GM18873 (cell line): ENCODE data around the gene NCBP2L.

Source experiments
- ATAC-seq: cut with Tn5 transposase; IDR thresholded peaks from one replicate; pipeline ENCODE4 v1.9.1; 2021; ENCODE audit warnings: mild to moderate bottlenecking, moderate library complexity, moderate number of reproducible peaks; ENCODE audit not compliant: unreplicated experiment, low FRiP score

The NCBP2L gene

DNA sequence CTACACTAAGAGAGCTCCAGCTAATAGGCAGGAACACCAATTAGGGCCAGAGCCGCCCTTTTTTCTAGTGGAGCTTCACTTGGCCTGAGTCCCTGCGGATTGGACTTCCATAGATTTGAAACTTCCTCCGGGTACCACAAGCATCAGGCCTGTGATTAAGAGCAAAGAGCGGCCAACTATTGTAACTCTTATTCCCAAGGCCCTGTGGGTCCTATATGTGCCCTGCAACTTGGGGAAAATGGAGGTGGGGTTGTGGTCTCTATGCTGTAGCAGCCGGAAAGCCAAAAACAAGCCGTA lies at the start of gene NCBP2L:
Gene NCBP2L (plus strand): TSS at position 198 of the 297 bp plus-strand sequence. CDS start 16,488 bp downstream, outside the sequence.
- no peak for ATAC-seq

DNA sequence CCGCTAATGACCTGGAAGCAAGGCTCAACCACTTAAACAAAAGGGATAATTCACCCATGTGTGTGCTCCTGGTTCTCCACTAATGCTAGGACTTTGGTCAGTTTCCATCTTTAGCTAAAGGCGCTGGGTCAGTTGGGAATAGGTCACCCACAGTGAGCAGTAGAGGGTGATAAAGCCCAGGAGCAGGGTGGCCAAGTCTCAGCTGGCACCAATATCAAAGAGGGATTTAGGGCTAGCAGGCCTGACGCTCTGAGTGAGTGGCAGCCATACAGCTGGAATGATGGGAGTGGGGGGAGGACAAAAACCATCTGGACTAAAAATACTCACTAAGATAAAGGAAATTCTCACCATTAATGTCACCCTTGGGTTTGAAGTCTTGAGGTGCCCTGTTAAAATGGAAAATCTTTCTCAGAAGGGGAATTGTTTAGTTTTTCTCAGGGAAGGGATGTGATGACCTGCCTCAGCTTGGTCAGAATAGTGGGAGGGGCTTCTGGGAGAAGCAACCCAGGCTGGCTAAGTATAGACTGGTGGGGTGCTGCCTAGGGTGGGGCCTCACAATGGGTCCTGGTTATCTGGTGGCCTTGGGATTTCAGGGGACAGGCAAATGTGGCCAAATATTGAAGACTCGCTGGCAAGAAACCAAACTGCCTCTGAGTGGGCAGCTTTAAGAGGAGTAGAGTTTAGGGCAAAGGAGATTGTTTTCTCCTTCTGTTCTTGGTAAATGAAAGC lies 49.0 kb upstream of the NCBP2L start:
- no peak for ATAC-seq

DNA sequence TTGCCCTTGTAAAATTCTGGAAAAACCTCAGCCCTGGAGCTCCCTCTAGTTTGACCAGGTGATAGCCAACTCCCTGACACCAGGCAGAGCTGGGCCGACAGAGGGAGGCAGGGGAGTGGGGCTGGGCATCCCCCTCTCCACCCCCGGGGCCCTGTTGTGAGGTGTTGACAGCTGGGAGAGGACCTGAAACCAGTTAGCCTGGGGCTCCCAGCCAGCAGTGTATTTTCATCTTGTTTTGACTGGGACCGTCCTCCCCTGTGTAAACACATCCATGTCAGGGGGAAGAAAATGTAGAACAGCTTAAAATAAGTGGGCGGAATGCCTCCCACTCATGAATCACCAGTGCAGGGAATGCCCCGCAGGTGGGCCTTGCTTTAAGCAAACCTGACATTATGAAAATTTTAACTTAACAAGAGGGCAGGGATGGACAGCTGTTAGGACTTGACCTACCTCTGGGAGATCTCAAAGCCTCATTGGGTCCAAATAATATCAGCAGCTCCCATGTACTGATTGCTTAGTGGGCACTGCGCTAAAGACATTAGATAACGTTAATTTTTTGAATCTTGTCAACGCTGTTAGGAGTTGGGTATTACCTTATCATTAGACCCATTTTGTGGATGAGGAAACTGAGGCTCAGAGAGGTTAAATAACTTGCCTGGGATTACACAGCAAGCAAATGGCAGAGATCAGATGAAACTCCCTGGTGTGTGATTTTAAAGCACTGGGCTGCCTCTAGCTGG lies 47.8 kb upstream of the NCBP2L start:
- peak; percentile 51 for ATAC-seq

DNA sequence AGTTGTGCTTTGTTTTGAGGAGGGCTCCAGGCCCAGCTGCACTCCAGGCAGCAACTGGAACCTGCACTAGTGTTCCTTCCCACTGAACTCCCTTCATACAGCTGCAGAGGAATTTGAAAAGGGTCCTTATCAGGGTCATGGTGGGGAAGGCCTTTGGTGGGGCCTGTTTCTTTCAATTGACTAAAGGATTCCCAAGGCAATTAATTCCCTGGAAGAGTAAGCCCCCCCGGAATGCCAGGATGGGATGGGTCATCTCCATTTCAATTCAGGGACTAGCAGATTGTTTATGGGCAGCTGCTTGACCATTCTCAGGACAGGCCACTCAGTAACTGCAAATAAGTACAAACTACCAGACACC lies 47.3 kb upstream of the NCBP2L start:
- no peak for ATAC-seq

DNA sequence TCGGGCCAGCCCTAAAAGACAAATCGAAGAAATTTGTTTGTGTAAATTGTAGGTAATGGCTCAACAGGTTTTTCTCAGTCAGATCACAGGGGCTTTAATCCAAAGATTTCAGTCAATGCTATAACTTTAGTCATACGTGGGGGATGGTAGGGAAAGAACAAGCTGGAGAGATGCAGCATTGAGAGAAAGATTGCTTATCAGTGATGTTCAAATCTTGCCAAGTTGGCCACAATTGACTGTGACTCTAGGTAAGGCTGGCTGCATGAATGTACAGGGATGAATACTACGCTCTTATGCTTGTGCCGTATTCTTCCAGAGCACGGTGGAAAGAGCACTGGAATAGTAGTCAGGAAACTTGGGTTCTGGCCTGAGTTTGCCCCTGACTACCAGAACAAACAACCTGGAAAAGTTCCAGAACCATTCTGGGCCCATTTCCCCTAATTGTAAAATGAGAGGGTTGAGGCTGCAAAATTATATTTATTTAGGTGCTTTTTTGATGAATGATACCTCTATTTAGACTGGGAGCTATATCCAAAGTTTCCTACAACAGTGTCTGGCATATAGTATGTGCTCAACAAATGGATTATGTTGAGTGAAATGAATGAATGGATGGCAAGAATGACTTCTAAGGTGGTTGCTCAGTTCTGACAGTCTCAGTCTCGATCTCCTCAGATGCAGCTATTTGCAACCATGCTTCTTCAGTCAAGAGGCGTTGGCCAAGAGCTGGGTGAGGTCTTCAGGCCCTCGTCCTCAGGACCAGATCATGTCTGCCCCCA lies 46.4 kb upstream of the NCBP2L start:
- ATAC-seq: no peak

- ATAC-seq: no peak
These were observed 45.6 kb upstream of the NCBP2L start for GRCh38 chrX:107731831-107732502.

DNA sequence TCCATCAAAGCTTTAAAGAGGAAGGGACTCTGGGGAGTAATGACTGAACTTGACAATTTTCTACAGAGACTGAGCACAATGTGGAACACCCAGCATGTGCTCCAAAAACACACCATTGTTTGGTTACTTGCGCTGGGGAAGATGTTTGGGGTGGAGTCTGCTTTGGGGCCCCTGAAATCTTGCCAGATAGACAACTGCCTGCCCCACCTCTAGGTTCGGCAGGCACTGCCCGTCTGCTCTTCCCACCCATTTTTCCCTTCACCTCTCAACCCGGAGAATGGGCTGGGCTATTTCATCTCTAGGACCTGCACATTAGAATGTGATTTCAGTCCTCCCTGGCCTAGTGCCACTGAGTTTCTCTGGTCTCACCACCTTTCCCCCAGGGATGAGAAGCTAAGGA lies 43.8 kb upstream of the NCBP2L start:
- ATAC-seq: no peak

- ATAC-seq: no peak
These were observed 42.9 kb upstream of the NCBP2L start for GRCh38 chrX:107734646-107735045.

DNA sequence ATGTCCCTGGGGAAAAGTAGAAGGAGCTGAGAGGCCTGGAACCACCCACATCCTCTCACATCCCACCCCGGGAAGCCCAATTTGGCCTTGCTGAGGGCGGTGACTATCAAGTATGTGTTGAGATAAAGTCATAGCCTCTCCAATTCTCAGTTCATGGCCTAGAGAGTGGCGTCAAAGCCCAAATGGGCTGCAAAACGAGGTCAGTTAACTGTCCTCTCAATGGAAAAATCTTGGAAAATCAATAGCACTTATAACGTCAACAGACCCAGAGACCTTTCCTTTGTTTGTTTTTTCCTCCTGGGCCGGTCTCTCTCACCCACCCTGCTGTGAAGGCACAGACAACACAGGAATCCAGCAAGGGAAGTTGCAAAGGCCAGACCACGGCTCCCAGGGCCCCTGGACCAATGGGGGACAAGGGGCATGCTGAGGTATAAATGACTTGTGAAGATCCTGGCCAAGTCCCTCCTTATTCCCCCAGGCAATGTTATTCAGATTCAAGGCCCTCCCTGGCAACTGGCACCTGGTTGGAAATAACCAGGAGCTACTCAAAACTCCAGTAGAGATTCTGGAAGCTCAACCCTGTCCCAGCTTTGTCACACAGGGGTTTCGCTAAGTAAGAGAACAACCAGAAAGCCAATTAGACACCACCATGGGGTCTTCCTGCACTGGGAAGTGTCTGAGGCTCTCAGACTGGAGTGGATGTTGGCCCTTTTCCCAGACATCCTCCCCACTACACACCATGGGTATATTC lies 40.6 kb upstream of the NCBP2L start:
- no peak for ATAC-seq

DNA sequence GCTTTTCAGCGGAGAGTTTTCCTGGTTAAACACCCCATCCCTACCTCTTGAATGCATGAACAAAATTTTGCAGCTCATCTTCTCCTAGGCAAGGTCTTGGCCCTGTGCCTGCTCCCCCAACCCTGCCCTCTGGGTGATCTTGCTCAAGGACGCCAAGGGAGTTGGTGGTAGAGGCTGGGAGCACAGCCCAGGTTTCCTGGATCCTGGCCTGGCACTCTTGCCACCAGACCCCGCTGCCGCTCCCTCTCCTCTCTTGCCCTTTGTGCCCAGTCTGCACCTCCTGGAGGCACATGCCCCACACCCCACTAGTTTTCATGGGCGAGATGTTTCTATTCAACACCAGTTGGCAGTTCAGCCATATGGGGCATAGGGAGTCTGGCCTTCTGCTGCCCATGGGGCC lies 39.3 kb upstream of the NCBP2L start:
- no peak for ATAC-seq

- ATAC-seq: no peak
These were observed 38.8 kb upstream of the NCBP2L start for GRCh38 chrX:107738768-107739167.

DNA sequence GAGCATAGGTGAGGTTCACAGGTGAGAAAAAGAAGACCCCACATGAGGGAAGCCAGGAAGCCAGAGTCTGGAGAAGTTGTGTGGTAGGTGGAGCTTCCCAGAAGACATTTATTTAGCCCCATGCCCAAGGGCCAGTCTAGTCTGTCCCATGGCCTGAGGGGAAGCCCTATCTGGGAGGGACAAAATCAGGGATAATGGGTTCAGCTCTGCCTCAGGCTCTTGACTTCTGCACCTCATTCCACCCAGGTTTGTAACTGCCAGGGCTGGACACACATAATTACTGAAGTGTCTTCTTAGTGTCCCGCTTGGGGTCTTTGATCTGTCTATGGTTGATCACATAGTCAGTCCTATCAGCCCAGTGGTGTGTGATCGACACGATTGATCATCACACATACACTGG lies 38.0 kb upstream of the NCBP2L start:
- no peak for ATAC-seq

DNA sequence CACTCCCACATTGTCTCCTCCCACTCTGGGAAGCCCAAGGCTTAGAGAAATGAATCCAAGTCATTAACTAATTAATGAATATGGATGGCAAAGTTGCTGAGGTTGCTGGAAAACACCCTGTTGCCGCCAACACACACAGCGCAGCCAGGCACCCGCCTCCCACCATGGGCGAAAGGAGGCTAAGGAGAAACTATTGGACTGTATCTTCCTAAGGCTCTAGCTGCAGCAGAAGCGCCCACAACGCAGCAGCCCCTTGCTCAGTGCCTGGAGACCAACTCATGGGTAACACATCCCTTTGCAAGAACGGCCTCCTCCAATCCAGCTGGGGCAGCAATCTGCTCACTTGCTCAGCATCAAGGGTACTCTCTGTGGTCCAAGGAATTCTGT lies 36.1 kb upstream of the NCBP2L start:
- ATAC-seq: no peak

DNA sequence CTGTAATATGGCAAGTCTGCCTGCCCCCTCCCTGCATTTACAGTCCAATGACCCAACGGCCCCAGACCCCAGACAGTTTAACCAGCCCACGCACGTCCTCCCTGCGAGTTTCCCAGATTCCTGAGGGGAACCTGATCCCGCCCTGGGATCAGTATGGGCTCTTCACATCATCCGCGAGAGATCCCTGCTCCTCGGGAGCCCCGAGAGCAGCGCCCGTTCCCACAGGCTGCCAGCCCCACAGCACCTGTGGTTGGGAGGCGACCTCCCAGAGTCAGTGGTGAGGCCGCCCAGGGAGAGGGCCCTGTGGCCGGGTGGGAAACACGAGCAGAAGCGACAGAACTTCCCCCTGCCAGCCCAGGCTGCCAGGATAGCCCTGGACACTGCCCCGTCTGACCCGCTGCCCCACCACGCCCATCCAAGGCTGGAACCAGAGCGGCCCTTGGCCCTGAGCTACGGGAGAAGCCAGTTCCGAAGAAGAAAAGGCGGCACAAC lies 34.8 kb upstream of the NCBP2L start:
- no peak for ATAC-seq

- ATAC-seq: no peak
These were observed 33.5 kb upstream of the NCBP2L start for GRCh38 chrX:107743995-107744394.

GRCh38 chrX:107744868-107745267 lies 32.7 kb upstream of the NCBP2L start:
- no peak for ATAC-seq

DNA sequence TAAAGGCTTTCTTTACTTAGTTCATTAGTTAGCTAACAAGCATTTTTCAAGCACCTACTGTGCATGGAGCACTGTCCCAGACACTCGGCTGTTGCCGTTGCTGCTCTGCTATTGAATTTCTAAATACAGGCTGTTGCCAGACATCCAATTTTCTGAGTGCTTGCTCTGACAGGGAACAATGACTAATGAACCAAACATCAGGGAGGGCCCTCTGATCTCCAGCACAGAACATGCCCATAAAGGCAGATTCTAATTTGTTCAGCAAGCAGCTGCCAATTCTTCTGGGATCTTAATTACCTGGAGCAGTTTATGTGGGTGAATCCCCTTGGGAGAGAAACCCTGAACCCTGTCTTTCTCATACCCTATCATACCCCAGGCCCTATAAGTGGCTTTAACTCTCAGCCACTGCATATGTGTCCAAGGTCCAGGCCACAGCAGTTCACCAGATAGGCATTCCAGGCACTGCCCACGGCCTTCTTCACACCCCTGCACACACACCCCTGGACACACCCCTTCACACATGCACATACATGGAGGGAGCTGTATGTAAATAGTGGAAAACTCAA lies 29.9 kb upstream of the NCBP2L start:
- ATAC-seq: no peak

DNA sequence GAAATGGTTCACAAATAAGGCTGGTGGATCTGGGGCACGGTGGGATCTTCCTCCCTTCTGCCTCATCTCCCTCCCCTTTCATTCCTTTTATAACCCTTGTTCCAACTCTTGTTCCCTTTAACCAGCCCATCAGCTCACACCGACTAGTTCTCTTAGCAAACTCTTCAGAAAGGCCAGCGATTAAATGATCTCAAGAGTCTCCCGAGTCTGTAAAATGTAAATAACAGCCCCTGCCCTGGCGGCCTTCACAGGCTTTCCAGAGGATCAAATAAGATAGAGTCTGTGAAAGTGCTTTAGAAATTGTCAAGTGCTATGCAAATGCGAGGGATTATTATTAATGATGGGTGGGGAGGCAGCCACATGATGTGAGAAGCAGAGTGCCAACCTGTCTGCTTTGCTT lies 29.0 kb upstream of the NCBP2L start:
- no peak for ATAC-seq

GRCh38 chrX:107750263-107750662 lies 27.3 kb upstream of the NCBP2L start:
- ATAC-seq: no peak
